Right lobe of liver (tissue), 4 donors: ENCODE data around the gene SLC24A4.

Experiments used
- POLR2A ChIP-seq: fragments of 450-650 bp; IDR thresholded peaks from one replicate; pipeline ENCODE4 v1.6.1; 2017; ENCODE audit warnings: antibody characterized with exemption, mild to moderate bottlenecking
- TF ChIP-seq, protein P1 (sequence below), 4 donors: fragments of 200-600 bp in 3 of 4; fragments of 450-650 bp in 1 of 4; IDR thresholded peaks; one replicate each; pipeline versions ENCODE4 v1.5.1 to v1.8.0; 2016 to 2022; ENCODE audit warnings: antibody characterized with exemption in 4 of 4, mild to moderate bottlenecking in 2 of 4
- donor health status: DM: no; HTN: no; CAD: no.
- donor health status: DM: no; HTN: no; CAD: no.
- donor health status: DM: no; HTN: yes; CAD: no.

DNA sequence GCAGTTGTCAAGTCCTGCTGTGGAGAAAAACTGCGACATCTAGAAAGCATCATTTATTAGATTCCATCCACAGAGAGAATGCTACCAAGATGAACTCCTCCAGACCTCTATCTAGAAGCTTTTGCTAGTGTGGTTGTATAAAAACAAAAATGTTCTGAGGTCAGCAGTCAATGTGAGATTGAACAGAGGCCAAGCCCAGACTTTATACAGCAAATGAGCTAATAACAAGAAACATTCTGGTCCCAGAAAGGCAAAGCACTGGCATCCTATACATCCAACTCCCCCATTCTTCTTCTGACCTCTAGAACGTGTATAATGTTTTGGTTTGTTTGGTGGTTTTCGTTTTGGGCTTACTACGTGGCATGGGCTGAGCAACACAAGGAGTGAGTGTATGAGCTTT lies 163.9 kb downstream of the SLC24A4 start:
- TF ChIP-seq, protein P1, sequence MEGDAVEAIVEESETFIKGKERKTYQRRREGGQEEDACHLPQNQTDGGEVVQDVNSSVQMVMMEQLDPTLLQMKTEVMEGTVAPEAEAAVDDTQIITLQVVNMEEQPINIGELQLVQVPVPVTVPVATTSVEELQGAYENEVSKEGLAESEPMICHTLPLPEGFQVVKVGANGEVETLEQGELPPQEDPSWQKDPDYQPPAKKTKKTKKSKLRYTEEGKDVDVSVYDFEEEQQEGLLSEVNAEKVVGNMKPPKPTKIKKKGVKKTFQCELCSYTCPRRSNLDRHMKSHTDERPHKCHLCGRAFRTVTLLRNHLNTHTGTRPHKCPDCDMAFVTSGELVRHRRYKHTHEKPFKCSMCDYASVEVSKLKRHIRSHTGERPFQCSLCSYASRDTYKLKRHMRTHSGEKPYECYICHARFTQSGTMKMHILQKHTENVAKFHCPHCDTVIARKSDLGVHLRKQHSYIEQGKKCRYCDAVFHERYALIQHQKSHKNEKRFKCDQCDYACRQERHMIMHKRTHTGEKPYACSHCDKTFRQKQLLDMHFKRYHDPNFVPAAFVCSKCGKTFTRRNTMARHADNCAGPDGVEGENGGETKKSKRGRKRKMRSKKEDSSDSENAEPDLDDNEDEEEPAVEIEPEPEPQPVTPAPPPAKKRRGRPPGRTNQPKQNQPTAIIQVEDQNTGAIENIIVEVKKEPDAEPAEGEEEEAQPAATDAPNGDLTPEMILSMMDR (IDR thresholded peaks at IDR 0.05): no peak
- TF ChIP-seq POLR2A: no peak
